C4-2B (cell line): ENCODE data around the gene MTMR2.

Experiments used
- ZFX ChIP-seq: fragments of 450-650 bp; IDR thresholded peaks from 2 replicates; pipeline ENCODE4 v1.6.1; 2017
- TF ChIP-seq, protein P1 (sequence below): fragments of 450-650 bp; conservative IDR thresholded peaks from 2 replicates; pipeline ENCODE4 v1.5.1; 2017; ENCODE audit warnings: mild to moderate bottlenecking

DNA sequence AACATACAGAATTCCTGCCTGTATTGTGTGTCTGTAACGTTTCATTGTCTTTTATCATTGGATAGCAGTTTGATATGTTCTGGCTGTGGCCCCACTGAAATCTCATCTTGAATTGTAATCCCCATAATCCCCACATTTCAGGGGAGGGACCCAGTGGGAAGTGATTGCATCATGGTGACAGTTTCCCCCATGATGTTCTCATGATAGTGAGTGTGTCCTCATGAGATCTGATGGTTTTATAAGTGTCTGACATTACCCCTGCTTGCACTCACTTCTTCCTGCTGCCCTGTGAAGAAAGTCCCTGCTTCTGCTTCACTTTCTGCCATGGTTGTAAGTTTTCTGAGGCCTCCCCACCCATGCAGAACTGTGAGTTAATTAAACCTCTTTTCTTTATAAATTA, 19.6 kb upstream of the MTMR2 start:
- TF ChIP-seq, protein P1, sequence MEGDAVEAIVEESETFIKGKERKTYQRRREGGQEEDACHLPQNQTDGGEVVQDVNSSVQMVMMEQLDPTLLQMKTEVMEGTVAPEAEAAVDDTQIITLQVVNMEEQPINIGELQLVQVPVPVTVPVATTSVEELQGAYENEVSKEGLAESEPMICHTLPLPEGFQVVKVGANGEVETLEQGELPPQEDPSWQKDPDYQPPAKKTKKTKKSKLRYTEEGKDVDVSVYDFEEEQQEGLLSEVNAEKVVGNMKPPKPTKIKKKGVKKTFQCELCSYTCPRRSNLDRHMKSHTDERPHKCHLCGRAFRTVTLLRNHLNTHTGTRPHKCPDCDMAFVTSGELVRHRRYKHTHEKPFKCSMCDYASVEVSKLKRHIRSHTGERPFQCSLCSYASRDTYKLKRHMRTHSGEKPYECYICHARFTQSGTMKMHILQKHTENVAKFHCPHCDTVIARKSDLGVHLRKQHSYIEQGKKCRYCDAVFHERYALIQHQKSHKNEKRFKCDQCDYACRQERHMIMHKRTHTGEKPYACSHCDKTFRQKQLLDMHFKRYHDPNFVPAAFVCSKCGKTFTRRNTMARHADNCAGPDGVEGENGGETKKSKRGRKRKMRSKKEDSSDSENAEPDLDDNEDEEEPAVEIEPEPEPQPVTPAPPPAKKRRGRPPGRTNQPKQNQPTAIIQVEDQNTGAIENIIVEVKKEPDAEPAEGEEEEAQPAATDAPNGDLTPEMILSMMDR = no peak
- no peak for TF ChIP-seq ZFX
